Esophagus muscularis mucosa (tissue), 4 donors: ENCODE measurements around the gene OBI1. TPM values are rescaled to one million over a fixed set of nuclear protein-coding genes. Genes with fewer than 3 reads are reported as not detected.
A peak's percentile ranks its signal among the peaks of the same experiment; 100 is the strongest.

ENCODE experiments used
- DNase-seq: peaks from one replicate; pipeline ENCODE4 v3.0.0-alpha.2; 2017; ENCODE audit errors: extremely low spot score
- H3K27ac ChIP-seq, 4 donors: fragments of 200-600 bp; sonication (generic); replicated peaks in 1 of 4; 1 replicate in 3 of 4; 2 replicates in 1 of 4; pipeline ENCODE4 v1.5.1; 2016 to 2019; ENCODE audit warnings: mild to moderate bottlenecking in 1 of 4
- H3K27me3 ChIP-seq, 4 donors: fragments of 200-600 bp; sonication (generic); one replicate each; pipeline versions ENCODE4 v1.5.1 to v1.6.0; 2016 to 2019
- H3K36me3 ChIP-seq, 4 donors: fragments of 200-600 bp; sonication (generic); one replicate each; pipeline ENCODE4 v1.5.1; 2016 to 2019
- H3K4me1 ChIP-seq, 4 donors: fragments of 200-600 bp; sonication (generic); one replicate each; pipeline ENCODE4 v1.5.1; 2016 to 2019
- H3K4me3 ChIP-seq, 4 donors: fragments of 200-600 bp; sonication (generic); 1 replicate in 2 of 4; 2 replicates in 2 of 4; pipeline ENCODE4 v1.5.1; 2016 to 2019; ENCODE audit warnings: mild to moderate bottlenecking in 4 of 4, moderate library complexity in 1 of 4
- H3K9me3 ChIP-seq, 4 donors: fragments of 200-600 bp; sonication (generic); 1 replicate in 3 of 4; 2 replicates in 1 of 4; pipeline ENCODE4 v1.5.1; 2016 to 2019
- EP300 ChIP-seq: sonication (generic); formaldehyde crosslinking; IDR thresholded peaks from one replicate; pipeline ENCODE4 v1.6.1; 2017; ENCODE audit warnings: antibody characterized with exemption
- POLR2A ChIP-seq: fragments of 450-650 bp; IDR thresholded peaks from one replicate; pipeline ENCODE4 v1.6.1; 2017; ENCODE audit warnings: antibody characterized with exemption, moderate library complexity, mild to moderate bottlenecking, low read depth
- POLR2AphosphoS5 ChIP-seq, 2 donors: sonication (generic); formaldehyde crosslinking; IDR thresholded peaks; one replicate each; pipeline ENCODE4 v1.6.1; 2017; ENCODE audit warnings: antibody characterized with exemption in 2 of 2
- WGBS: methylation state at CpG from one replicate; pipeline ENCODE4 v1.1.5; 2018; 5-methylcytosine and 5-hydroxymethylcytosine counted together
- intact Hi-C: fragments of 100-400 bp; cut with DNase I; formaldehyde crosslinking; loops from one replicate; pipeline ENCODE4 v1.15.1; 2023
- total RNA-seq, 4 donors: library from RNA; depleted of rRNA; stranded (reverse); fragments of >200 nt; gene quantifications; one replicate each; pipeline versions ENCODE4 v1.1.0 to v1.2.1, GENCODE V29; 2016
- TF ChIP-seq, protein P1 (sequence below), 3 experiments: fragments of 200-600 bp in 2 of 3; fragments of 450-650 bp in 1 of 3; sonication (generic) in 2 of 3; IDR thresholded peaks; one replicate each; pipeline ENCODE4 v1.5.1; 2017 to 2019; ENCODE audit warnings: antibody characterized with exemption in 3 of 3, mild to moderate bottlenecking in 2 of 3, moderate library complexity in 1 of 3

The OBI1 gene
- total RNA-seq, 4 donors from 2014 or later, result 8.3 to 13.3 (median 10.5) TPM

DNA sequence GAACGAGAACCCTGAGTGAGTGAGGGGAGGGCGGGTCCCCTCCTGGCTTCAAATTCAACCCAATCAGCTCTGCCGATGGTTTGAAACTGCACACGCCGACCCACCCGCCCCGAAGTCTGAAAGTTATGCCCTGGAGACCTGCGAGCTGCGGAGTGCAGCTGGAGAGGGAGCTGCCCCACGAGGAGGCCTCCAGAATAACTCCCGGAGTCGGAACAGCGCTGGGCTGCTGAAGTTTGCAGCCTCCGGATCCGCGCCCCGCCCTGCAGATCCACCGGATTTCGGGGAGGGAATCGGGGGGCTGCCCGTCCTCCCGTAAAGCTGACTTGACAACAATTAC lies 62.6 kb downstream of the OBI1 start:
- WGBS, result 5% methylated on average over 15 of the region's 22 CpGs
- no peaks in the 10 kb centered on the region for H3K36me3 ChIP-seq
- no peak for TF ChIP-seq POLR2AphosphoS5 (IDR thresholded peaks at IDR 0.05)
- H3K4me3 ChIP-seq, result peak overlapping the region; percentile 13 to 38 (median 26)
- peaks cover 15 to 100% (median 90%) of the 10 kb centered on the region in 4 donors for H3K27me3 ChIP-seq
- H3K9me3 ChIP-seq, result no peaks in the 10 kb centered on the region
- peaks cover 20 to 25% (median 23%) of the 10 kb centered on the region in 4 donors for H3K4me1 ChIP-seq
- intact Hi-C loops, result no loop called here
- no peak for DNase-seq
- no peak overlapping the region for H3K27ac ChIP-seq

DNA sequence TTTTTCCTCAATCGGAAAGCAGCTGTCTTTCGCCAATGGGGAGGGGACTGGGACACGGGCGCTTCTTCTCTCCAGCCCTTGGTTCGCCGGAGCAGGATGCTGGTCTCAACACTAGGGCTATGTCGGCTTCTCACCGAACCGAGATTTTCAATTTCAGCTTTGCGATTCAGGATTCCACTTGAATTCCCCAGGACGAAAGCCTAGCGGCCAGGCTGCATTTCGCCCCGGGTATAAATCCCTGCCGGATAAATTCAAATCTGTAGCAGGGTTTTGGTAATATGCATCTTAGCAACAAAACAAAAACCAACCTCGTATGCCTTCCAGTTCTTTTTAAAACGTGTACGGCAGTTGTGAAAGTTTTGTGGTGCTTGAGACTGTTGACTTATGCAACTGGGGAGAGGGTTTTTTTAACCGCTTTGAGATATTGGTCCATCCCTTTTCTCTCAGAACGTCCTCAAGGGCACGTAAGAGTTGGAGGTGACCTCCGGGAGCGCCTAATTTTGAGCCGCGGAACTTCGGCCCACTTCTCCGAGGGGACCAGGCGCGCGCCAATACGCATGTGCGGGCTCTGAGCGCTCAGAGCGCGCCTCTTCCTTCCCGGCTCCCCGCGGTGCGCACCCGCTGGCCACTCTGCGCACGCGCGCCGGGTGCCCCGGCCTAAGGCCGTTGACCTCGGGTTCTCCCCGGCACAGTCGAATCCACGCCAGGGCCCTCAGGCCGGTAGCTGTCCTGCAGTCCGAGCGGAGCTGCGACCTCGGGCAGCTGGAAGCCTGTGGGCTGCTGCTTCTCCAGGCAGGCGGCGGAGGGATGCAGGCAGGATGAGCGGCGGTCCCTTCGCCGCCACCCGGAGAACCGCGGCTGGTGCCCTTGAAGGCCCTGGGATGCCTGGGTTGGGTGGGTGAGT lies 63.2 kb downstream of the OBI1 start:
- 10% methylated on average over 19 of the region's 65 CpGs for WGBS
- Histone ChIP-seq H3K4me3 (peak overlapping the region; percentile 13 to 38 (median 26)), H3K27me3 (peaks cover 15 to 100% (median 84%) of the 10 kb centered on the region in 4 donors)

DNA sequence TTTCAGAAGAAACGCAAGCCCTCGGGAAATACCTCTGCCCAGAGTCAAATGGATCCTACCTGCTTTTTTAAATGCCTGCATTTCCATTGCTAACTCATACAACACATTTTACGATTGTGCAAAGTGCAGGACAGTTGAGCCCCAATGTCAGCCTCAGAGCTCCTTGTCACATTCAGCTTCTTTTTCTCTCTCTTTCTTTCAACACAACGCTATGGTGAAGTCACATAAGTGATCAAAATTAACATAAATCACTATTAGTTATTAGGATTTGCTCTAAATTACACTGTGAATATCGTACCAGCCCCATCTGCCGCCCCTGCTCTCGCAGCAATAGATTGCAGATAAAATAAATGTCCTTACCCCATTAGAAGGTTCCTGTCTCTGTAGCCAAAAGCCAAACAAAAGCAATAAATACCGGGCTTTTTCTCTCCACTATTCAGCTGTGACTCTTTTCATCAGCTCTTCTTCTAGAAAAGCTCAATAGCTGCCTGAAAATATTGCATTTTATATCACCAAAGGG lies 64.4 kb downstream of the OBI1 start:
- H3K36me3 ChIP-seq, result no peaks in the 10 kb centered on the region
- no peak for DNase-seq
- no peak for TF ChIP-seq EP300
- no peak for TF ChIP-seq POLR2A
- TF ChIP-seq, protein P1, sequence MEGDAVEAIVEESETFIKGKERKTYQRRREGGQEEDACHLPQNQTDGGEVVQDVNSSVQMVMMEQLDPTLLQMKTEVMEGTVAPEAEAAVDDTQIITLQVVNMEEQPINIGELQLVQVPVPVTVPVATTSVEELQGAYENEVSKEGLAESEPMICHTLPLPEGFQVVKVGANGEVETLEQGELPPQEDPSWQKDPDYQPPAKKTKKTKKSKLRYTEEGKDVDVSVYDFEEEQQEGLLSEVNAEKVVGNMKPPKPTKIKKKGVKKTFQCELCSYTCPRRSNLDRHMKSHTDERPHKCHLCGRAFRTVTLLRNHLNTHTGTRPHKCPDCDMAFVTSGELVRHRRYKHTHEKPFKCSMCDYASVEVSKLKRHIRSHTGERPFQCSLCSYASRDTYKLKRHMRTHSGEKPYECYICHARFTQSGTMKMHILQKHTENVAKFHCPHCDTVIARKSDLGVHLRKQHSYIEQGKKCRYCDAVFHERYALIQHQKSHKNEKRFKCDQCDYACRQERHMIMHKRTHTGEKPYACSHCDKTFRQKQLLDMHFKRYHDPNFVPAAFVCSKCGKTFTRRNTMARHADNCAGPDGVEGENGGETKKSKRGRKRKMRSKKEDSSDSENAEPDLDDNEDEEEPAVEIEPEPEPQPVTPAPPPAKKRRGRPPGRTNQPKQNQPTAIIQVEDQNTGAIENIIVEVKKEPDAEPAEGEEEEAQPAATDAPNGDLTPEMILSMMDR (IDR thresholded peaks at IDR 0.05), result no peak
- TF ChIP-seq POLR2AphosphoS5 (IDR thresholded peaks at IDR 0.05), result no peak
- no peaks in the 10 kb centered on the region for H3K9me3 ChIP-seq
- H3K27ac ChIP-seq, result no peak overlapping the region
- 7% methylated on average over 8 of the region's 8 CpGs for WGBS
- intact Hi-C loops, result no loop called here
- H3K27me3 ChIP-seq, result peaks cover 15 to 100% (median 75%) of the 10 kb centered on the region in 4 donors
- H3K4me3 ChIP-seq, result no peak overlapping the region
- peaks cover 17 to 20% (median 19%) of the 10 kb centered on the region in 4 donors for H3K4me1 ChIP-seq

More for the DNA sequence above, 63.2 kb downstream of the OBI1 start:
- Histone ChIP-seq H3K4me1 (peaks cover 17 to 20% (median 19%) of the 10 kb centered on the region in 4 donors), H3K27ac (no peak overlapping the region), H3K36me3 (no peaks in the 10 kb centered on the region), H3K9me3 (no peaks in the 10 kb centered on the region)
- TF ChIP-seq POLR2A (no peak), EP300 (no peak), POLR2AphosphoS5 (IDR thresholded peaks at IDR 0.05) (no peak)
- TF ChIP-seq, protein P1 (IDR thresholded peaks at IDR 0.05), result no peak
- intact Hi-C loops, result no loop called here
- no peak for DNase-seq

DNA sequence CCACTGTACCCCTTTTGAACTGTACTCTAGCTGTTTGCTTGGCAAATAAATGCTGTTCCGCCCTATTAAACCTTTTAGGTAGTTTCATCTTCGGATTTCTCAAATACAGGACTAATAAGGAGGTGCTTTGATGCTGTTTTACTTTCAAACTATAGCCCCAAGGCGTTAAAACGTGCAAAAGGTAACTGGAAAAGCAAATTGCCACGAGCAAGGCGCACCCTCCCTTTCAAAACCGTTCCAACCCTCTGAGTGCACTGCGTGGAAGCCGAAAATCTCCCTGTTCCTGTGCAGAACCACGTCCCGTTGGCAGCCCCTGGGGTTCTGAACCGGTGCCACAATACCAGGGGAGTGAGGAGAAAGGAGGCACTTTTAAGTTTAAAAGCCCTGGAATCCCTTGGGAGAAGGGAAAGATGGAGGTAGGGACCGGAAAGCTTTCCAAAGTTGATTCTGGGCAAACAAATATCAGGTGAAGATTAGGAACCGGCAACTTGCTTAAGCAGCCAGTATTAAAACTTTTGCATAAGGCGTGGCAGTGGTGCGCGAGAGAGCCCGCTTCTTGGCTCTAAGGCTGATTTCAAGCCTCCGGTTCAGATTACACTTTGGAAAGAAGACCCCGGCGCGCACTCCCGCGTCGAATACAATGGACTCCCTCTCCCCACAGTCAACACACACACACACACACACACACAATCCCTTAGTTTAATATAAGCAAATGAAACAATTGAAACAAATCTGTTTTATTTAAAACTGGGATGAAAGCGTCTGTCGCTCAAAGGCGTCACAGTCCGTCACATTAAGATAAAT lies 65.1 kb downstream of the OBI1 start:
- intact Hi-C loops, result no loop called here
- WGBS, result 10% methylated on average over 29 of the region's 29 CpGs
- H3K4me3 ChIP-seq, result no peak overlapping the region
- no peak for DNase-seq
- H3K27ac ChIP-seq, result no peak overlapping the region
- H3K9me3 ChIP-seq, result no peaks in the 10 kb centered on the region
- no peaks in the 10 kb centered on the region for H3K36me3 ChIP-seq
- H3K4me1 ChIP-seq, result peaks cover 17 to 20% (median 19%) of the 10 kb centered on the region in 4 donors
- TF ChIP-seq EP300, result no peak
- TF ChIP-seq, protein P1 (IDR thresholded peaks at IDR 0.05), result no peak
- TF ChIP-seq POLR2AphosphoS5 (IDR thresholded peaks at IDR 0.05), result no peak
- TF ChIP-seq POLR2A, result no peak
- H3K27me3 ChIP-seq, result peaks cover 15 to 100% (median 71%) of the 10 kb centered on the region in 4 donors

DNA sequence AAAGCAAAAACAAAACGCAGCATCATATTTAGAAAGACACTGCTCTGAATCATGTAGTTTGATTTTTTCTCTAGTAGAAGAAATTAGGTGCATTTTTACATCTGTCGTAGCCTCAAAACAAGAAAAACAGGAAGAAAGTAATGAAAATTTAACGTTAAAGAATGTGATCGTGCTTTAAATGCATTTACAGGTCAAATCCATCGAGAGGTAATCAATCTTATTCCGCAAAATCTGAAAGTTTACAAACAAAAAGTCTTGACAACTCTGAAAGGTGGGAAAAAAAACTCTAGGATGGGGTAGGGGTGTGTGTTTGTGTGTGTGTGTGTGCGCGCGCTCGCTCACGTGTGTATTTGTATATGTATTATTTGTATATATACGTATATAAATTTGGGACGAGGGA lies 65.8 kb downstream of the OBI1 start:
- Histone ChIP-seq H3K36me3 (no peaks in the 10 kb centered on the region), H3K4me3 (no peak overlapping the region), H3K27ac (no peak overlapping the region), H3K9me3 (no peaks in the 10 kb centered on the region), H3K27me3 (peaks cover 15 to 100% (median 68%) of the 10 kb centered on the region in 4 donors), H3K4me1 (peaks cover 17 to 20% (median 19%) of the 10 kb centered on the region in 4 donors)
- intact Hi-C loops, result no loop called here
- DNase-seq, result no peak
- WGBS, result 11% methylated on average over 13 of the region's 13 CpGs
- TF ChIP-seq, protein P1 (IDR thresholded peaks at IDR 0.05), result no peak
